Stimulated activated CD4-positive, alpha-beta T cell treated with anti-CD3 and anti-CD28 coated beads, Interleukin-15, amount 100 ng/mL, for 1 hour (primary cell): ENCODE data around the gene ACAN.

Source experiments
- DNase-seq, 2 donors: peaks; one replicate each; pipeline ENCODE4 v3.0.0-alpha.2; 2020; ENCODE audit warnings: low read depth in 1 of 2, low spot score in 1 of 2

The ACAN gene

GRCh38 chr15:88841236-88841635 lies 38.0 kb downstream of the ACAN start:
- DNase-seq = no peak

GRCh38 chr15:88842156-88842555 lies 38.9 kb downstream of the ACAN start:
- DNase-seq = no peak

- no peak for DNase-seq
Observed at GRCh38 chr15:88843334-88843733, 40.1 kb downstream of the ACAN start.

- DNase-seq = no peak
Observed at GRCh38 chr15:88844749-88845386, 41.6 kb downstream of the ACAN start.

- DNase-seq = no peak
Observed at GRCh38 chr15:88845616-88846015, 42.4 kb downstream of the ACAN start.

- no peak for DNase-seq
Observed at GRCh38 chr15:88847144-88847543, 43.9 kb downstream of the ACAN start.

GRCh38 chr15:88848203-88848602 lies 45.0 kb downstream of the ACAN start:
- DNase-seq = no peak

GRCh38 chr15:88849376-88850072 lies 46.3 kb downstream of the ACAN start:
- no peak for DNase-seq

GRCh38 chr15:88852476-88852875 lies 49.2 kb downstream of the ACAN start:
- DNase-seq = no peak

GRCh38 chr15:88858934-88859333 lies 55.7 kb downstream of the ACAN start:
- DNase-seq = no peak

GRCh38 chr15:88859550-88859949 lies 56.3 kb downstream of the ACAN start:
- DNase-seq = no peak

- no peak for DNase-seq
Observed at GRCh38 chr15:88860212-88860611, 57.0 kb downstream of the ACAN start.

- no peak for DNase-seq
Observed at GRCh38 chr15:88863412-88863811, 60.2 kb downstream of the ACAN start.

GRCh38 chr15:88864861-88865497 lies 61.7 kb downstream of the ACAN start:
- DNase-seq = no peak

GRCh38 chr15:88865498-88866099 lies 62.4 kb downstream of the ACAN start:
- no peak for DNase-seq

GRCh38 chr15:88866295-88866881 lies 63.2 kb downstream of the ACAN start:
- DNase-seq = no peak

- DNase-seq = no peak
Observed at GRCh38 chr15:88871313-88871712, 68.1 kb downstream of the ACAN start.

- DNase-seq = no peak
Observed at GRCh38 chr15:88872106-88872505, 68.9 kb downstream of the ACAN start.

GRCh38 chr15:88872706-88873105 lies 69.5 kb downstream of the ACAN start:
- DNase-seq = no peak

- DNase-seq = no peak
Observed at GRCh38 chr15:88873786-88874185, 70.5 kb downstream of the ACAN start.

- DNase-seq = no peak
Observed at GRCh38 chr15:88874275-88874674, 71.0 kb downstream of the ACAN start.

GRCh38 chr15:88874684-88875083 lies 71.4 kb downstream of the ACAN start:
- no peak for DNase-seq
